ENCODE data around the gene FSTL4.

FSTL4 gene

DNA sequence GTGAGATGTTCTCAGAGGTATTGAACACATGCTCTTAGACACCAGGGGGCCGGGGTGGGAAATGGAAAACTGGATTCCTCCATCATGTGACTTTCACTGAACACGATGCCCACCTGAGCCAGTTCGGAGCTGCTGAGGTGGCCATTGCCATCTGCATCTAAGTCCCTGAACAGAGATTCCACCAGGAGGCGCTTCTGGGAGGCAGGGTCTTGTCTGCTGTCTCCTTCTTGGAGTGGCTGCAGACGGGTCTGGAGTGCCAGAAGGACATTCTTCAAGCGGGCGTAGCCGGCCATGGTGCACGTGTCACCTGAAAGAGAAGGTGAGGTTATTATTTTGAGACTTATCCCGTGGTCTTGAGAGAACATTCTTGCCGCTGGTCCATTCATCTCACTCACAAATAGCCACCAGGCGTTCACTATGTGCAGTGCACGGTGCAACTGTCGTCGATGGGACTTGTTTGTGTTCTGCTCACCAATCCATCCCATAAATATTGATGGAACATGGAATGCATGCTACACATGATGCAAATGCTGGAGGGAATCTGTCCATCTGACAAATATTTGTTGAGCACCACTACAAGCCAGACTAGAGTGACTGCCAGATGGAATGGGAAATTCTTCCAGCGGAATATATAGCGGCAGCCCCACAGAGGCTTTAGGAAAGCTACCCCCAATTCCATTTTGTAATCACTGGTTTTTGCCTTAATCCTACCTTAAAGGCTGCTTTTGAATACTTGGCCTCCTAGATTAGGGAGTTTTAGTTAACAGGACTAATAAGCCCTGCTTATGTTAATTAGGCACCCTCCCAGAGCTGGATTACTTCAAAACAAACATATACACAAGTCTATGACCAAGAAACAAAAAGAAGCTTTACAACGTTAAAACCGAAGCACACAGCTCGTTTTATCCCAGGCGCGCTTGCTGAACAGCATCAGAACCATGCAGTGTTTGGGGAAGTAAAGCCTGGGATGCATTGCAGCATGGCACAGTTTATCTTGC lies 295.7 kb downstream of the FSTL4 start:
- no peak overlapping the region for H3K4me3 ChIP-seq (ENCODE audit: low read depth in 1 of 2, low read length in 2 of 2)
- ATAC-seq (ENCODE audit: insufficient read depth, low read depth): no peak
- no peaks in the 10 kb centered on the region for H3K4me1 ChIP-seq (ENCODE audit: insufficient read depth, low read length)
- H3K27ac ChIP-seq (ENCODE audit: low read length): no peak overlapping the region
- no peaks in the 10 kb centered on the region for H4K20me1 ChIP-seq (ENCODE audit: insufficient read depth, low read length)
- no peak for DNase-seq
- no peak overlapping the region for H3K4me2 ChIP-seq (ENCODE audit: insufficient read depth, low read length)
- H3K27me3 ChIP-seq (ENCODE audit: insufficient read depth, low read length, poor library complexity): no peaks in the 10 kb centered on the region
- H3K9ac ChIP-seq (ENCODE audit: low read depth, low read length): no peak overlapping the region
- TF ChIP-seq, protein P1, sequence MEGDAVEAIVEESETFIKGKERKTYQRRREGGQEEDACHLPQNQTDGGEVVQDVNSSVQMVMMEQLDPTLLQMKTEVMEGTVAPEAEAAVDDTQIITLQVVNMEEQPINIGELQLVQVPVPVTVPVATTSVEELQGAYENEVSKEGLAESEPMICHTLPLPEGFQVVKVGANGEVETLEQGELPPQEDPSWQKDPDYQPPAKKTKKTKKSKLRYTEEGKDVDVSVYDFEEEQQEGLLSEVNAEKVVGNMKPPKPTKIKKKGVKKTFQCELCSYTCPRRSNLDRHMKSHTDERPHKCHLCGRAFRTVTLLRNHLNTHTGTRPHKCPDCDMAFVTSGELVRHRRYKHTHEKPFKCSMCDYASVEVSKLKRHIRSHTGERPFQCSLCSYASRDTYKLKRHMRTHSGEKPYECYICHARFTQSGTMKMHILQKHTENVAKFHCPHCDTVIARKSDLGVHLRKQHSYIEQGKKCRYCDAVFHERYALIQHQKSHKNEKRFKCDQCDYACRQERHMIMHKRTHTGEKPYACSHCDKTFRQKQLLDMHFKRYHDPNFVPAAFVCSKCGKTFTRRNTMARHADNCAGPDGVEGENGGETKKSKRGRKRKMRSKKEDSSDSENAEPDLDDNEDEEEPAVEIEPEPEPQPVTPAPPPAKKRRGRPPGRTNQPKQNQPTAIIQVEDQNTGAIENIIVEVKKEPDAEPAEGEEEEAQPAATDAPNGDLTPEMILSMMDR (IDR thresholded peaks at IDR 0.05; ENCODE audit: borderline replicate concordance, extremely low read depth, low read length, poor library complexity, severe bottlenecking): no peak
- no peaks in the 10 kb centered on the region for H3K9me3 ChIP-seq (ENCODE audit: insufficient read depth, low read length, severe bottlenecking)
- H2AFZ ChIP-seq (ENCODE audit: low read depth, low read length): no peak overlapping the region
- no peaks in the 10 kb centered on the region for H3K79me2 ChIP-seq (ENCODE audit: insufficient read depth, low read length)
- no peaks in the 10 kb centered on the region for H3K36me3 ChIP-seq (ENCODE audit: insufficient read depth, low read length)

DNA sequence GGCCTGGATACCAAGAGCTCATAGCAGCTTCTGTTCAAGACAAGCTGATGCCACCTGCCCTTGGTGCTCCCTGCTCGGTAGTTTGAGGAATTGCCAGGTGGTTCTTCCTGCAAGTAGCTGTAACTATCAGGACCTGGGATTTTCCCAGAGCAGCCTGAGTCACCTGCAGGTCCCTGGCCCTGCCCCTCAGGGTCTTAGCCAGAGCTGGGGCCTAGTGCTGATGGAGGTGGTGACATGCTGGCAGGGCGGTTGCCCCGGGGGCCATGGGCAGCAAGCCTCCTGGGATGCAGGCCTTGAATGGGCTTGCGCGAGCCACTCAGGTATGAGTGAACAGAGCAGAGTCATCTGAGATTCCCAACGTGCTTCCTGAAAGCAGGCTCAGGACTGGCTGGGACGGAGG lies 298.3 kb downstream of the FSTL4 start:
- Histone ChIP-seq H3K4me3 (ENCODE audit: low read depth in 1 of 2, low read length in 2 of 2) (no peak overlapping the region), H3K4me2 (ENCODE audit: insufficient read depth, low read length) (no peak overlapping the region)
- DNase-seq: no peak

DNA sequence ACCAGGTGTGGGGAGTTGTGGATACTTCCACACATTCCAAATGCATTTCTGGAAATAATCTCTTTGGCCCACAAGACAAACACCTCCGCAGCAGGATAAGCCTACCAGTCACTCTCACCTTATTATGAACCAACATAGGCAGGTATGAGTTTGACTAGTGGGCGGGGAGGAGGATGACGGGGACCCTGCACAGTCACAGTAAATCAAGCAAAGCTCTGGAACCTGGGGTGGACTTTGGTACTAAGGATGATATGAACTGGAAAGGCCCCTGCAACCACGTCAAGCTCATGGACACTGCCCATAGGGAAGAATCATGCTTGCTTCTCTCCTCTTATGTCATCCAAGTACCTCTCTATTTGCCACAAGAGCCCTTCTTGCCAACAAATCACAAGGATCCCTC lies 301.2 kb downstream of the FSTL4 start:
- no peak overlapping the region for H2AFZ ChIP-seq (ENCODE audit: low read depth, low read length)
- H3K4me3 ChIP-seq (ENCODE audit: low read depth in 1 of 2, low read length in 2 of 2): no peak overlapping the region
- DNase-seq (no peak), ATAC-seq (ENCODE audit: insufficient read depth, low read depth) (no peak)
- H3K79me2 ChIP-seq (ENCODE audit: insufficient read depth, low read length): no peaks in the 10 kb centered on the region
- H4K20me1 ChIP-seq (ENCODE audit: insufficient read depth, low read length): no peaks in the 10 kb centered on the region
- H3K4me1 ChIP-seq (ENCODE audit: insufficient read depth, low read length): peaks cover 27% of the 10 kb centered on the region
- no peak overlapping the region for H3K4me2 ChIP-seq (ENCODE audit: insufficient read depth, low read length)
- H3K9ac ChIP-seq (ENCODE audit: low read depth, low read length): no peak overlapping the region
- no peak overlapping the region for H3K27ac ChIP-seq (ENCODE audit: low read length)
- no peaks in the 10 kb centered on the region for H3K27me3 ChIP-seq (ENCODE audit: insufficient read depth, low read length, poor library complexity)
- H3K9me3 ChIP-seq (ENCODE audit: insufficient read depth, low read length, severe bottlenecking): no peaks in the 10 kb centered on the region
- TF ChIP-seq, protein P1 (IDR thresholded peaks at IDR 0.05; ENCODE audit: borderline replicate concordance, extremely low read depth, low read length, poor library complexity, severe bottlenecking): no peak
- no peak for TF ChIP-seq EZH2 (IDR thresholded peaks at IDR 0.05; ENCODE audit: borderline replicate concordance, low read depth, low read length, severe bottlenecking)
- H3K36me3 ChIP-seq (ENCODE audit: insufficient read depth, low read length): no peaks in the 10 kb centered on the region

More for the DNA sequence above, 298.3 kb downstream of the FSTL4 start:
- ATAC-seq (ENCODE audit: insufficient read depth, low read depth): no peak
- H3K9ac ChIP-seq (ENCODE audit: low read depth, low read length): no peak overlapping the region
- H4K20me1 ChIP-seq (ENCODE audit: insufficient read depth, low read length): no peaks in the 10 kb centered on the region
- no peak for TF ChIP-seq EZH2 (IDR thresholded peaks at IDR 0.05; ENCODE audit: borderline replicate concordance, low read depth, low read length, severe bottlenecking)
- TF ChIP-seq, protein P1 (IDR thresholded peaks at IDR 0.05; ENCODE audit: borderline replicate concordance, extremely low read depth, low read length, poor library complexity, severe bottlenecking): no peak
- no peaks in the 10 kb centered on the region for H3K36me3 ChIP-seq (ENCODE audit: insufficient read depth, low read length)
- H3K27ac ChIP-seq (ENCODE audit: low read length): no peak overlapping the region
- no peaks in the 10 kb centered on the region for H3K9me3 ChIP-seq (ENCODE audit: insufficient read depth, low read length, severe bottlenecking)
- H3K27me3 ChIP-seq (ENCODE audit: insufficient read depth, low read length, poor library complexity): no peaks in the 10 kb centered on the region
- no peaks in the 10 kb centered on the region for H3K79me2 ChIP-seq (ENCODE audit: insufficient read depth, low read length)
- H2AFZ ChIP-seq (ENCODE audit: low read depth, low read length): no peak overlapping the region
- H3K4me1 ChIP-seq (ENCODE audit: insufficient read depth, low read length): peaks cover 15% of the 10 kb centered on the region
